Measurements from ENCODE around the gene TTC33.

DNA sequence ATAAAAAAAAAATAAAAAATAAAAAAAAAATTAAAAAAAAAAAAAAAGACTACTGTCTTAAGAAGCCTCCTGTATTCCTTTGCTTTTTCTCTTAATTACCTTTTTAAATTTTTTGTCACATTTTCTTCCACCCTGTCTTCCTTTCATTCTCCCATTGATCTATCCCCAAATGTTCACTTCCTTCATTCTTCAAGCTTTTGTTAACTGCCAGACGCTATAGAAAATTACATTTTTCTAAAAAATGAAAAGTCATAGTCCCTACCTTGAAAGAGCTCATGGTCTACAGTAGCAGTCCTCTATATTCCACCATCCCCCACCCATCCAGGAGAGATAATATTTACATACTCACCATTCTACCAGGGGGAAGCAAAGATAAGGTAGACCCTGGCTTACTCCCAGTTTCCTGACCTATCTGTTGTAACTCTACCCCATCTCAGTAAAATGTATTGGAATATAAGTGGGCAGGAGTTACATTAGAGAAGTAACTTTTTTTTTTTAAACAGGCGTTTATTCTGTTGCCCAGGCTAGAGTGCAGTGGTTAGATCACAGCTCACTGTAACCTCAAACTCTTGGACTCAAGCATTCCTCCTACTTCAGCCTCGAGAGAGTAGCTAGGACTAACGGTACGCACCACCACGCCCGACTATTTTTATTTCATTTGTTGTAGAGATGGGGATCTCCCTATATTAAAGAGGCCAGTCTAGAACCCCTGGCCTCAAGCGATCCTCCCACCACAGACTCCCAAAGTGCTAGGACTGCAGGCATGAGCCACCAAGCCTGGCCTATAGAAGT is 46.2 kb upstream of the TTC33 start:
- TF ChIP-seq, protein P1, sequence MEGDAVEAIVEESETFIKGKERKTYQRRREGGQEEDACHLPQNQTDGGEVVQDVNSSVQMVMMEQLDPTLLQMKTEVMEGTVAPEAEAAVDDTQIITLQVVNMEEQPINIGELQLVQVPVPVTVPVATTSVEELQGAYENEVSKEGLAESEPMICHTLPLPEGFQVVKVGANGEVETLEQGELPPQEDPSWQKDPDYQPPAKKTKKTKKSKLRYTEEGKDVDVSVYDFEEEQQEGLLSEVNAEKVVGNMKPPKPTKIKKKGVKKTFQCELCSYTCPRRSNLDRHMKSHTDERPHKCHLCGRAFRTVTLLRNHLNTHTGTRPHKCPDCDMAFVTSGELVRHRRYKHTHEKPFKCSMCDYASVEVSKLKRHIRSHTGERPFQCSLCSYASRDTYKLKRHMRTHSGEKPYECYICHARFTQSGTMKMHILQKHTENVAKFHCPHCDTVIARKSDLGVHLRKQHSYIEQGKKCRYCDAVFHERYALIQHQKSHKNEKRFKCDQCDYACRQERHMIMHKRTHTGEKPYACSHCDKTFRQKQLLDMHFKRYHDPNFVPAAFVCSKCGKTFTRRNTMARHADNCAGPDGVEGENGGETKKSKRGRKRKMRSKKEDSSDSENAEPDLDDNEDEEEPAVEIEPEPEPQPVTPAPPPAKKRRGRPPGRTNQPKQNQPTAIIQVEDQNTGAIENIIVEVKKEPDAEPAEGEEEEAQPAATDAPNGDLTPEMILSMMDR (IDR thresholded peaks at IDR 0.05) = no peak
- TF ChIP-seq EP300 (IDR thresholded peaks at IDR 0.05) (no peak), POLR2A (IDR thresholded peaks at IDR 0.05) (no peak), POLR2AphosphoS5 (IDR thresholded peaks at IDR 0.05) (no peak)

Data from suprapubic skin (tissue), 4 donors.